Coronary artery (tissue), 2 donors: ENCODE data around the gene YIPF5.
A peak's percentile ranks its signal among the peaks of the same experiment; 100 is the strongest.

Experiments
- DNase-seq: peaks from one replicate; pipeline ENCODE4 v3.0.0-alpha.2; 2017; ENCODE audit warnings: low spot score
- H3K27ac ChIP-seq, 2 donors: fragments of 200-600 bp; sonication (generic); one replicate each; pipeline ENCODE4 v1.5.1; 2016 to 2019
- H3K4me3 ChIP-seq: fragments of 200-600 bp; sonication (generic); 2 replicates; pipeline ENCODE4 v1.5.1; 2016; ENCODE audit warnings: mild to moderate bottlenecking, moderate library complexity
- CTCF ChIP-seq: fragments of 200-600 bp; sonication (generic); IDR thresholded peaks from one replicate; pipeline ENCODE4 v1.5.1; 2019; ENCODE audit warnings: antibody characterized with exemption

The YIPF5 gene

GRCh38 chr5:144194144-144194543 is 23.7 kb upstream of the YIPF5 start:
- TF ChIP-seq CTCF = no peak
- Histone ChIP-seq H3K27ac (no peak overlapping the region), H3K4me3 (no peak overlapping the region)
- DNase-seq = no peak

- H3K4me3 ChIP-seq = no peak overlapping the region
- no peak for TF ChIP-seq CTCF
- H3K27ac ChIP-seq = no peak overlapping the region
- no peak for DNase-seq
Observed at GRCh38 chr5:144192661-144193060, 22.2 kb upstream of the YIPF5 start.

GRCh38 chr5:144191998-144192397 is 21.5 kb upstream of the YIPF5 start:
- no peak for DNase-seq
- no peak overlapping the region for H3K4me3 ChIP-seq
- TF ChIP-seq CTCF = no peak
- H3K27ac ChIP-seq = no peak overlapping the region

GRCh38 chr5:144191531-144191930 is 21.1 kb upstream of the YIPF5 start:
- Histone ChIP-seq H3K4me3 (no peak overlapping the region), H3K27ac (no peak overlapping the region)
- no peak for DNase-seq
- TF ChIP-seq CTCF = no peak

- no peak for DNase-seq
- no peak overlapping the region for H3K4me3 ChIP-seq
- no peak for TF ChIP-seq CTCF
- H3K27ac ChIP-seq = no peak overlapping the region
Observed at GRCh38 chr5:144189800-144190429, 19.5 kb upstream of the YIPF5 start.

GRCh38 chr5:144187699-144188294 is 17.3 kb upstream of the YIPF5 start:
- DNase-seq = no peak
- H3K27ac ChIP-seq = no peak overlapping the region
- TF ChIP-seq CTCF = no peak
- H3K4me3 ChIP-seq = no peak overlapping the region

GRCh38 chr5:144183254-144183889 is 12.9 kb upstream of the YIPF5 start:
- Histone ChIP-seq H3K27ac (no peak overlapping the region), H3K4me3 (no peak overlapping the region)
- no peak for DNase-seq
- peak; percentile 54 for TF ChIP-seq CTCF
